Stimulated activated CD4-positive, alpha-beta T cell treated with anti-CD3 and anti-CD28 coated beads, TNF-alpha, amount 100 ng/mL, for 4 hours (primary cell): ENCODE data around the gene PREX1.

Experiments
- DNase-seq, 3 experiments: peaks; one replicate each; pipeline ENCODE4 v3.0.0-alpha.2; 2020; ENCODE audit warnings: low read depth in 3 of 3

Gene PREX1

DNA sequence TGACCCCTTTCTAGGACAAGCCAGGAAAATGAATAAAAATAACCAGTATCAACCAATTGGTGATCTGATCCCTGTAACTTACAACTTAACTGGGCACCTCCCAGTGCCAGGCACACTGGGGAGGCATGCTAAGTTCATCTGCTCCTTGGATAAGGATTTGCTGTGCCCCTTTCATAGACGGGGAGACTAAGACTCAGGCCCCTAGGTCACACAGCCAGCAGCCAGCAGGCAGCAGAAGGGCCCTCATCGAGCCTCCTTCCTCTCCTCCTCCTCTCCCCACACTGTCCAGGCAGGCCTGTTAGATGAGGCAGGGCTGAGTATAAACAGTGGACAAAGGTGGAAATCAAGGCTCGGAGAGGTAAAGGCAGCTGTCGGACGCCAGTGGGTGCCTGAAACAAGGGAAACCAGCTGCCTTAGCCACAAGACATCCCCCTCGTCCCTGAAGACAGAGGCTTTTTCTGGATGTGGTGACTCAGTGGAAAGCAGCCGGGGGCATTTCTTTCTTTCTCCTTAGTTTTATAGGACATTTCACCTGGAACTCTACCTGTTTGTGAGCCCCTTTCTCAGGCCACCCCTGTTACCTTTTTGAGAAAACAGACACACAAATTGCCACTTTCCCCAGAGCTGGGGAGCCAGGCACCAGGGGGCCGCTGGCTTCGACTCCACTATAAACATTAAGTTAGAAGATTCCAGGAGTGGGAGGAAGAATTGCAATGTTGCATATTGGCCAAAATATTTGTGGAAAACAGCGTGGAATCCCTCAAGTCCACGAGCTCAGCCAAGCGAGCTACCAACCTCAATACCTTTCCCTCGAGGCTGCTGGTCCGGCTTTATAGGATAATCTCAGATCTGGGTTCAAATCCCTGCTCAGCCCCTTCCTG is 166.0 kb downstream of the PREX1 start:
- DNase-seq: no peak

GRCh38 chr20:48660788-48661187 is 167.0 kb downstream of the PREX1 start:
- DNase-seq: no peak

- DNase-seq: no peak
Observed at GRCh38 chr20:48659858-48660257, 167.9 kb downstream of the PREX1 start.

- no peak for DNase-seq
Observed at GRCh38 chr20:48658505-48658904, 169.3 kb downstream of the PREX1 start.

DNA sequence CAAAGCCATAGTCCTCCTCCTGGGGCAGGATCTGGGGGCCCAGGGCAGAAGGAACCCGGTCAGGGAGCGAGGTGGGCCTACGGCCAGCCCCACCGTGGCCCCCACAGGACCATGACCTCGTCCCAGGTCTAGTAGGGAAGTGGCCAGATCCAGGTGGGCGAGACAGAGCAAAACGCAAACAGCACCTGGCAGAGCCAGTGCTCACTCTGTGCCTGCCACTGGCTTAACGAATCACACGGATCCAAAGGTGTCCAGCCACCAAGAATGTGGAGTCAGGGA is 169.7 kb downstream of the PREX1 start:
- no peak for DNase-seq

GRCh38 chr20:48657426-48658197 is 170.2 kb downstream of the PREX1 start:
- peak; percentile 33 to 45 (median 34) for DNase-seq

DNA sequence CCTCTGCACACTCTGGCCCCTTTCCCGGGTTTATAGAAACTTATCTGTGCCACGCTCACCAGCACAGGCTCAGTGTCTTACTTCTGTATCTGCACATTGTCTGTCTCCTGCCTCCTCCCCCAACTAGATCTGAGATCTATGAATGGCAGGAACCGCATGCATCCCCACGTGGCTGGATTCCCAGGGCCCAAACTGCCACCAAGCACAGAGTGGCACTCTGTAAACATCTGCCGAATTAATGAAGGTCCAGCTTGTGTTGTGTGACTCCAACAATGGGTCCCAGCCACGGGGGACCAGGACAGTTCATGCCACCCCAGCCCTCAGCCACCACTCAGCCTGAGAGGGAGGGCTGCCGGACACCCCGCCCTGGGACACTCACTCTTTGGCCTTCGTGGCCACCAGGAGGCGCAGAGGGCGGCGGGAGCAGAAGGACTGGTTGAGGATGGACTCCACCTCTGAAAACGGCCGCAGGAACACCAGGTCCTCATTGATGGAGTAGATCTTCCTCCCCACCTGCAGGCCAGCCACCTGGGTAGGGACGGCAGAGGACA is 171.1 kb downstream of the PREX1 start:
- DNase-seq: no peak

GRCh38 chr20:48656137-48656536 is 171.7 kb downstream of the PREX1 start:
- no peak for DNase-seq

GRCh38 chr20:48653706-48654051 is 174.1 kb downstream of the PREX1 start:
- no peak for DNase-seq

DNA sequence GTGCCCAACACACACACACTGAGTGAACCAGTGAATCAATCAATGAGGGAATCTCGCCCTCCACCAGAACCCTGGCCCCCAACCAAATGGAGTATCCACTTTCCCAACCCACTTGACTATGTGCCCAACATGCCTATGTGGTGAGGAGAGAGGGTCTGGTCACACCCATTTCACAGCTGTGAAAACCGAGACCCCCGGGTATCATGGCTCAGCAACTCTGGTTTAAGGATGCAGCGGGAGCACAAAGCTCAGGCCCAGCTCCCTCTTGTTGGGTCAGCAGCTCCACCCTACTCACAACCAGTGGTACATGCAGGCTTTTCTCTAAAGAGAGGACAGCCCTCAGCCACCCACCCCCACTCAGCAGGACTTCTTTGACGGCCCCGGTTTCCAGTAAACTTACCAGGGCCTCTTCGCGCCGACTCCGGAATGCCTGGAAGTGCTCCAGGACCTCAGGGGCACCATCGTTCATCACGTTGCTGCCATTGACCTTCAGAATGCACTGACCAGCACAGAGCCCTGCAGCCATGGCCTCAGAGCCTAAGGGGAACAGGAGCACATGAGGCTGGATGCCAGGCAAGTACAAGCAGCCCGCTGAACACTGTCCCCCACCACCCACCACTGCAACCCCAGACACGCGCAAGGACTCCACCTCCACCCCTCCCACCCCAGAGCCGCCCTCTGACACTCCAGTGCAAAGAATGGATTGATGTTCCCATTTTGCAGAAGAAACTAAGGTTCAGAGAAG is 174.7 kb downstream of the PREX1 start:
- DNase-seq: no peak

- DNase-seq: no peak
Observed at GRCh38 chr20:48651960-48652359, 175.8 kb downstream of the PREX1 start.

- DNase-seq: no peak
Observed at GRCh38 chr20:48651271-48651670, 176.5 kb downstream of the PREX1 start.

GRCh38 chr20:48649868-48650267 is 177.9 kb downstream of the PREX1 start:
- no peak for DNase-seq

GRCh38 chr20:48649104-48649626 is 178.6 kb downstream of the PREX1 start:
- DNase-seq: no peak

DNA sequence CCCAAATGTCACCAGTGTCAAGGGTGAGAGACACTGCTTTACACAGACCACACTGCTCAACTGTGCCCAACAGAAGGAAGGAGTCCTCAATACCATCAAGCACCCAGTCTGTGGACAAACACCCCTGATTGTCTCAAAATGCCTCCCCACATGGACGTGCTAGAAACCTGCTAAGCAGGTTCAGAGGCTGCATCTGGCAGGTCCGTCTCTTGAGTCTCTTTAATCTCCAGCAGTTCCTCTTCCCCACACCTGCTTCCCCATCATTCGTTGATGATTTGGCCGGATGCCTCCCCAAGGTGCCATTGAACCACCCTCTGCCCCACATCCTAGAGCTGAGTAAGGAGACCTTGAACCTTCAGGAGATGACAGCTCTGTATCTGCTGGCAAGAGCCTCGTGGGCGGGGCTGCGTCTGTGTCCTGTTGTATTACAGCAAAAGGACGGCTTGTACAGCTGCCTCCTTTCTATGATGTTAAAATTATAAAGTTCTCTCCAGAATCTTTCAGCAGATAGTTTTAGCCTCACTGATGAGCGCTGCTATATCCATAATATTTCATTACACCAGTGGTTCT is 179.2 kb downstream of the PREX1 start:
- no peak for DNase-seq

GRCh38 chr20:48647858-48648257 is 179.9 kb downstream of the PREX1 start:
- no peak for DNase-seq

- no peak for DNase-seq
Observed at GRCh38 chr20:48645666-48646065, 182.1 kb downstream of the PREX1 start.

GRCh38 chr20:48644286-48644828 is 183.4 kb downstream of the PREX1 start:
- DNase-seq: no peak

DNA sequence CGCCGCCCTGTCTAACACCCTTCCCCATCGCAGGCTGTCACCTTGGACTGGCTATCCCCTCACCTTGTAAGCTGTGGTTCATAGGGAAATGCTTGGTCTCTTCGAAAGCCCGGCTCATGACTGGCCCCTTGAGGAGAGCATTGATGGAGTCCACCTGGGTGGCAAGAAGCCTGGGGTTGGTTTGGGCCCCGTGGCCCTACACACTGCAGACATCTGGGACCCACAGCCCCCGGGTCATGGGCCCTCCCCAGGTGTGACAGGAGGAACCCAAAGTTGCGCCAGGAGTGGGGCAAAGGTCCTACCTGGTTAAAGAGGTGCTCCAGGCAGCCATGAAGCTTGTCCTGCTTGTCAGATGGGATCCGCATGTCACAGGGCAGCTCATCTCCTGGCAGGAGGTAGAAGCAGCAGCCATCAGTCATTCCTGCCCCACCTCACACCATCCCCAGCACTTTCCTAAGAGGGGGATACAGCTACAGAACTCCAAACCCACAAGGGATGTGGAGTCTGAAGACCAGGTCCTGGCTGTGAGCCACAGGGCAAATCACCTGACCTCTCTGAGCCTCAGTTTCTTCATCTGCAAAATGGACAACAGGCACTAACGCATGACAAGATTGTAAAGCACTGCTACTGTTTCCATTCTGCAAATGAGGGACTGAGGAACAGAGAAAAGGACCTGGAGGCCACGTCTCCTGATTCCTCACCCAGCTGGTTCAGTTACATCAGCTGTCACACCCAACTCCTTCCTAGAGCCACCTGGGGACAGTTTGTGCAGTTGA is 185.5 kb downstream of the PREX1 start:
- DNase-seq: no peak

GRCh38 chr20:48640871-48641270 is 186.9 kb downstream of the PREX1 start:
- no peak for DNase-seq

DNA sequence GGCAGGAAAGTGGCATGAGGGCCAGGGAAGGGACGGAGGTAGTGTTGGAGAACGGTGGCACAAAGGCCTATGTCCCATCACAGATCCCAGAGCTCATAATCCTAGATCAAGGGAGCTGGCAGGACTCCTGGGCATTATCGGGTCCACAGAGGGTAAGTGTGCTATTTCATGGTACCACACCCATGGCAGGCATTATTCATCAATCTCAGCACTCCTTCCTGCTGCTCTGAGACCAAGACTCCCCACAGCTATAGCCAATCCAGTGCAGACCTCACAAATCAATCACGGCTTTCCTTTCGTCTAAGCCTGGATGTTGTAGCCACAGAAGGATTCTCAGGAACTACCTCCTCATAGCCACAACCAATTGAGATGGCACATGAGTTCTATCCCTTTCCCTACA is 187.9 kb downstream of the PREX1 start:
- DNase-seq: no peak
